IMR-90 (cell line): ENCODE results near the gene CCDC17.

Source experiments
- BHLHE40 ChIP-seq: fragments of 150-350 bp; IDR thresholded peaks from 2 replicates; pipeline ENCODE4 v1.6.1; 2016; ENCODE audit warnings: mild to moderate bottlenecking, low read depth, low read length
- CEBPB ChIP-seq: IDR thresholded peaks from 2 replicates; pipeline ENCODE4 v1.6.1; 2012; ENCODE audit warnings: low read depth, low read length, improper control_type of control experiment
- CTCF ChIP-seq: conservative IDR thresholded peaks from 2 replicates; pipeline ENCODE4 v1.5.1; 2012; ENCODE audit warnings: mild to moderate bottlenecking, low read depth, low read length, improper control_type of control experiment
- MXI1 ChIP-seq: IDR thresholded peaks from 2 replicates; pipeline ENCODE4 v1.6.1; 2012; ENCODE audit warnings: low read depth, mild to moderate bottlenecking, low read length, moderate library complexity, borderline replicate concordance
- POLR2A ChIP-seq: IDR thresholded peaks from 2 replicates; pipeline ENCODE4 v1.6.1; 2012; ENCODE audit warnings: mild to moderate bottlenecking, low read depth, low read length
- RAD21 ChIP-seq: IDR thresholded peaks from 2 replicates; pipeline ENCODE4 v1.6.1; 2012; ENCODE audit warnings: low read length, improper control_type of control experiment
- RCOR1 ChIP-seq: IDR thresholded peaks from 2 replicates; pipeline ENCODE4 v1.6.1; 2012; ENCODE audit warnings: mild to moderate bottlenecking, low read length, improper control_type of control experiment; ENCODE audit not compliant: insufficient replicate concordance
- SMC3 ChIP-seq: fragments of 150-350 bp; IDR thresholded peaks from 2 replicates; pipeline ENCODE4 v1.6.1; 2016; ENCODE audit warnings: low read depth, mild to moderate bottlenecking, antibody characterized with exemption, low read length, moderate library complexity

DNA sequence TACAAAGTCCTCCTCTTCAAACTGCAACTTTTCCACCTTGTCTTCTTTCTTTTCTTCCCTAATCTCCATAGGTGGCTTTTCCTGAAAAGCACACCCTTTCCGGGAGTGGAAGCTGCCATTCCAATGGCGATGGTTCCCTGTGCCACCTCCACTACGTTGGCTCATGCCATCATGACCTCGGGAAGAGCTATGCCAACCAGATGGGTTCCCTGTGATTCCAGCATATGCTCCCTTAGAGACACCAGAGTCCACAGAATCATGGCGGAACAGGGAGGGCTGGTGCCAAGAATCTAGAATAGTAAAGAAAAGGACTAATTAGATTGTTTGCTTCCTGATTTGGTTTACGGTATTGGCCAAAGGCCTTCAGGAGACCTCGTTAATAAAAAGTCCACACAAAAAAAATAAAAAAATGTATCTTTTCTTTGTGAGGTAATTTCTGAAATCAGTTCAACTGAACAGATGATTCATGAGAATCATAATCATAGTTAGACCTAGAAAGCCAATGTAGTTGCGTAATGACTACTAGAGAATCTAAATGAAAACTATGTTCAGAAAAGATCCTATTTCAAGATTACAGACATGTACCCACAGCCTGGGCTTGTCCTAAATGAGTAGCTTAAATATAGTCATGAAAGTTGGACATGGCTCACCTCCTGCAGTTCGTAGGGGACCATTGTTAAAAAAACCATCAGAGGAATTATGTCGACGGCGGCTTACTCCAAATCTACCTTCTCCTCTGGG lies 30.9 kb upstream of the CCDC17 start:
- TF ChIP-seq RAD21 (no peak), CTCF (no peak), POLR2A (no peak), SMC3 (no peak), RCOR1 (no peak), CEBPB (peak; percentile 95), MXI1 (no peak), BHLHE40 (no peak)
